ENCODE measurements around the gene CFAP58.

GRCh38 chr10:104406715-104407650 lies 53.4 kb downstream of the CFAP58 start:
- TF ChIP-seq, protein P1, sequence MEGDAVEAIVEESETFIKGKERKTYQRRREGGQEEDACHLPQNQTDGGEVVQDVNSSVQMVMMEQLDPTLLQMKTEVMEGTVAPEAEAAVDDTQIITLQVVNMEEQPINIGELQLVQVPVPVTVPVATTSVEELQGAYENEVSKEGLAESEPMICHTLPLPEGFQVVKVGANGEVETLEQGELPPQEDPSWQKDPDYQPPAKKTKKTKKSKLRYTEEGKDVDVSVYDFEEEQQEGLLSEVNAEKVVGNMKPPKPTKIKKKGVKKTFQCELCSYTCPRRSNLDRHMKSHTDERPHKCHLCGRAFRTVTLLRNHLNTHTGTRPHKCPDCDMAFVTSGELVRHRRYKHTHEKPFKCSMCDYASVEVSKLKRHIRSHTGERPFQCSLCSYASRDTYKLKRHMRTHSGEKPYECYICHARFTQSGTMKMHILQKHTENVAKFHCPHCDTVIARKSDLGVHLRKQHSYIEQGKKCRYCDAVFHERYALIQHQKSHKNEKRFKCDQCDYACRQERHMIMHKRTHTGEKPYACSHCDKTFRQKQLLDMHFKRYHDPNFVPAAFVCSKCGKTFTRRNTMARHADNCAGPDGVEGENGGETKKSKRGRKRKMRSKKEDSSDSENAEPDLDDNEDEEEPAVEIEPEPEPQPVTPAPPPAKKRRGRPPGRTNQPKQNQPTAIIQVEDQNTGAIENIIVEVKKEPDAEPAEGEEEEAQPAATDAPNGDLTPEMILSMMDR (IDR thresholded peaks at IDR 0.05; ENCODE audit: low read depth, low read length, missing input control), result peak; percentile 44
- TF ChIP-seq YY1 (IDR thresholded peaks at IDR 0.05), result no peak
- TF ChIP-seq RAD21 (IDR thresholded peaks at IDR 0.05), result peak; percentile 66 to 70
- TF ChIP-seq, protein P2, sequence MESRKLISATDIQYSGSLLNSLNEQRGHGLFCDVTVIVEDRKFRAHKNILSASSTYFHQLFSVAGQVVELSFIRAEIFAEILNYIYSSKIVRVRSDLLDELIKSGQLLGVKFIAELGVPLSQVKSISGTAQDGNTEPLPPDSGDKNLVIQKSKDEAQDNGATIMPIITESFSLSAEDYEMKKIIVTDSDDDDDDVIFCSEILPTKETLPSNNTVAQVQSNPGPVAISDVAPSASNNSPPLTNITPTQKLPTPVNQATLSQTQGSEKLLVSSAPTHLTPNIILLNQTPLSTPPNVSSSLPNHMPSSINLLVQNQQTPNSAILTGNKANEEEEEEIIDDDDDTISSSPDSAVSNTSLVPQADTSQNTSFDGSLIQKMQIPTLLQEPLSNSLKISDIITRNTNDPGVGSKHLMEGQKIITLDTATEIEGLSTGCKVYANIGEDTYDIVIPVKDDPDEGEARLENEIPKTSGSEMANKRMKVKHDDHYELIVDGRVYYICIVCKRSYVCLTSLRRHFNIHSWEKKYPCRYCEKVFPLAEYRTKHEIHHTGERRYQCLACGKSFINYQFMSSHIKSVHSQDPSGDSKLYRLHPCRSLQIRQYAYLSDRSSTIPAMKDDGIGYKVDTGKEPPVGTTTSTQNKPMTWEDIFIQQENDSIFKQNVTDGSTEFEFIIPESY (IDR thresholded peaks at IDR 0.05), result no peak
- no peak for TF ChIP-seq JUND (IDR thresholded peaks at IDR 0.05)
- TF ChIP-seq, protein P3, sequence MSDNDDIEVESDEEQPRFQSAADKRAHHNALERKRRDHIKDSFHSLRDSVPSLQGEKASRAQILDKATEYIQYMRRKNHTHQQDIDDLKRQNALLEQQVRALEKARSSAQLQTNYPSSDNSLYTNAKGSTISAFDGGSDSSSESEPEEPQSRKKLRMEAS (IDR thresholded peaks at IDR 0.05), result no peak
- TF ChIP-seq, protein P4, sequence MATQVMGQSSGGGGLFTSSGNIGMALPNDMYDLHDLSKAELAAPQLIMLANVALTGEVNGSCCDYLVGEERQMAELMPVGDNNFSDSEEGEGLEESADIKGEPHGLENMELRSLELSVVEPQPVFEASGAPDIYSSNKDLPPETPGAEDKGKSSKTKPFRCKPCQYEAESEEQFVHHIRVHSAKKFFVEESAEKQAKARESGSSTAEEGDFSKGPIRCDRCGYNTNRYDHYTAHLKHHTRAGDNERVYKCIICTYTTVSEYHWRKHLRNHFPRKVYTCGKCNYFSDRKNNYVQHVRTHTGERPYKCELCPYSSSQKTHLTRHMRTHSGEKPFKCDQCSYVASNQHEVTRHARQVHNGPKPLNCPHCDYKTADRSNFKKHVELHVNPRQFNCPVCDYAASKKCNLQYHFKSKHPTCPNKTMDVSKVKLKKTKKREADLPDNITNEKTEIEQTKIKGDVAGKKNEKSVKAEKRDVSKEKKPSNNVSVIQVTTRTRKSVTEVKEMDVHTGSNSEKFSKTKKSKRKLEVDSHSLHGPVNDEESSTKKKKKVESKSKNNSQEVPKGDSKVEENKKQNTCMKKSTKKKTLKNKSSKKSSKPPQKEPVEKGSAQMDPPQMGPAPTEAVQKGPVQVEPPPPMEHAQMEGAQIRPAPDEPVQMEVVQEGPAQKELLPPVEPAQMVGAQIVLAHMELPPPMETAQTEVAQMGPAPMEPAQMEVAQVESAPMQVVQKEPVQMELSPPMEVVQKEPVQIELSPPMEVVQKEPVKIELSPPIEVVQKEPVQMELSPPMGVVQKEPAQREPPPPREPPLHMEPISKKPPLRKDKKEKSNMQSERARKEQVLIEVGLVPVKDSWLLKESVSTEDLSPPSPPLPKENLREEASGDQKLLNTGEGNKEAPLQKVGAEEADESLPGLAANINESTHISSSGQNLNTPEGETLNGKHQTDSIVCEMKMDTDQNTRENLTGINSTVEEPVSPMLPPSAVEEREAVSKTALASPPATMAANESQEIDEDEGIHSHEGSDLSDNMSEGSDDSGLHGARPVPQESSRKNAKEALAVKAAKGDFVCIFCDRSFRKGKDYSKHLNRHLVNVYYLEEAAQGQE (IDR thresholded peaks at IDR 0.05), result no peak
- TF ChIP-seq SP1 (IDR thresholded peaks at IDR 0.05), result no peak
- TF ChIP-seq ATF3 (IDR thresholded peaks at IDR 0.05), result no peak
- TF ChIP-seq NR2F2 (IDR thresholded peaks at IDR 0.05), result no peak
- no peak for TF ChIP-seq RXRA (IDR thresholded peaks at IDR 0.05)
- no peak for TF ChIP-seq GABPA (IDR thresholded peaks at IDR 0.05 in 1 of 2, conservative IDR thresholded peaks at IDR 0.05 in 1 of 2)
- TF ChIP-seq TAF1 (conservative IDR thresholded peaks at IDR 0.05), result no peak

Measured in liver (tissue), 3 donors.